HG03039 (cell line): ENCODE results near the gene DCDC2.
"Not testable (repeated sequence)": the region's sequence is repeated elsewhere in the genome, so short reads cannot be mapped to it uniquely, and the experiment has no call there.

Source experiments
- ATAC-seq: cut with Tn5 transposase; IDR thresholded peaks from one replicate; pipeline ENCODE4 v1.9.1; 2021; ENCODE audit warnings: mild to moderate bottlenecking, moderate library complexity; ENCODE audit not compliant: unreplicated experiment

The DCDC2 gene

DNA sequence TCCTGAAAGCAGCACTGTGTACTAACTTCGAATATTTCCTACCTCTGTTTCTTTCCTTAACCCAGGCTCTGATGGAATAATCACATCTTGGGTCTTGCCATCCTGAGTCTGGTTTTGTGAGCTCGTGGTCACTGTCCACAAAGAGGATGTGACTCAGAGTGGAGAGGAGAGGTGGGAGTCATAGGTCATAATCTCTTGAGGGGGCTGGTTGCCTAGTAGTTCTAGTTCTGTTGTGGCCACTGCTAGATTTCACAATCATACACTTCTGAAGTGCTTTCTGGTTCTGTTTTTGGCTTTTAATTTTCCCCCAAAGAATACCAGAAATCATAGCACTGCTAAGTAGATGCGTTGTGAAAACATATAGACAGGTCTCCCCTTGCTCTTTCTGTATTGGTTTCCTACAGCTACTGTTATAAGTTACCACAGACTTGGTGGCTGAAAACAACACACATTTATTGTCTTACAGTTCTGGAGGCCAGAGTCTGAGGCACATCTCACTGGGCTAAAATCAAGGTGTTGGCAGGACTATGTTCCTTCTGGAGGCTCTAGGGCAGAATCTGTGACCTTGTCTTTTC lies 129.1 kb downstream of the DCDC2 start:
- no peak for ATAC-seq

DNA sequence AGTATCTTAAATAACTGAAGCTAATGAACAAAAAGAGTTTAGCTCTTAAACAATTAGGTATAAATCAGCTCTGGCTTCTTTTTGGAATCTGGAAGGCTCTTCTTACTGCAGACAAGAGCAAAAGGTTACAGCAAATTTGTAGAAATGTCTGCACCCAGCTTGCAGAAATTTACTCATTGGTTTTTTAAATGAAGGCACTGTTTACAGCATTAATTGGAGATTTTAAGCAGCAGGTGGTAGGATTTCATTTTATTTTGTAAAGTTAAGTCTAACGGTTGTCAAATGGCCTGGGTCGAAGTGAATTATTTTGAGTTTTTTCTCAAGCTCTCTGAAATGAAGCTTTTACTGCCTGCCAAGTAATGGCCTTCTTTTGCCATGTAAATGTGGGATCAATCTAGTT lies 129.7 kb downstream of the DCDC2 start:
- no peak for ATAC-seq

DNA sequence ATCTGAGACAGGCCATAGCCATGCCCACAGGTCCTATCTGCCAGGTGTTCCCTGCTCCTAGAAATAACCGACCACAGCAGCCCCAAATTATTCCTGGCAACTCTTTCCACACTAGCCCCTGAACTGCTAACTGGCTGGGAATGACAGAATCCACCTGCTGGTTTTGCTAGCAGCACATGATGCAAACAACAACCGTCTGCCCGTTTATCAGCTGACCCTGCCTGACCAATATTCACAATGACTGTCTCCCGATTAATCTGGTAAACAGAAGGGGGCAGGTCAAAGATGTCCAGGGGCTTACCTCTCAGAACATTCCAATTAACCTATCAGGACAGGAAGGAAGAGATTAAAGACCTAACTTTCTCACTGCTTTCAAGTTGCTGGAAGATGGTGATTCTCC lies 130.3 kb downstream of the DCDC2 start:
- no peak for ATAC-seq

DNA sequence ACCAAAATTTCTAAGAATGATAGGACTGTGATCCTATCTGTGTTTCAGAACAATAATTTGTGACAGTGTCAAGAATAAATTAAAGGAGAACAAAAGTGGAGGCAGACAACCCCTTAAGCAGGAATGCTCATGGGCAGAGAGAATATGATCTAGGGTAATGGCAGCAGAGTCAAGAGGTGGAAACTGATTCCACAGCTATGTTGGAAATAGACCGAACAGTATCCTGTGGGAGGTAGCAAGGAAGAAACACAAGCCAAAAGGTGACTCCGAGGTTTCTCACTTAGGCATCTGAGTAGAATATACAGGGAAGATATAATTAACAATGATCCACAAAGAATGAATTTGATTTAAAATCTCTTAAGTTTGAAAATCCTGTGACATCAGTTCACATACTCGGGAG lies 131.3 kb downstream of the DCDC2 start:
- no peak for ATAC-seq

DNA sequence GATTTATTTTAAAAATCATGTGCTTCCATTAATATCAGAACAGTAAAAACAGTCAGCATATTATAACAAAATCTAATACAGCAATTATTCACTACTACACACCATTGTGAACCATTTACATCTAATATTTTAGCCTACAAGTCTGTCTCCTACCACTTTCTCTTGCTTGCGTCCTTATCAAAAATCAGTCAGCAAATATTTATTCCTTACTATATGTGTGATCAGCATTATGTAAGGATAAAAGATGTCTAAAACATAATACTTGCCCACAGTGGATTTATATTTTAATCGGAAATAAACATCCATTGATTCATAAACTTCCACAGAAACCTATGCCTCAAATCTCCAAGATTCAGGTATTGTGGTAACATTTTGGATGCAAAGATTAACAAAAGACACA lies 132.0 kb downstream of the DCDC2 start:
- no peak for ATAC-seq

DNA sequence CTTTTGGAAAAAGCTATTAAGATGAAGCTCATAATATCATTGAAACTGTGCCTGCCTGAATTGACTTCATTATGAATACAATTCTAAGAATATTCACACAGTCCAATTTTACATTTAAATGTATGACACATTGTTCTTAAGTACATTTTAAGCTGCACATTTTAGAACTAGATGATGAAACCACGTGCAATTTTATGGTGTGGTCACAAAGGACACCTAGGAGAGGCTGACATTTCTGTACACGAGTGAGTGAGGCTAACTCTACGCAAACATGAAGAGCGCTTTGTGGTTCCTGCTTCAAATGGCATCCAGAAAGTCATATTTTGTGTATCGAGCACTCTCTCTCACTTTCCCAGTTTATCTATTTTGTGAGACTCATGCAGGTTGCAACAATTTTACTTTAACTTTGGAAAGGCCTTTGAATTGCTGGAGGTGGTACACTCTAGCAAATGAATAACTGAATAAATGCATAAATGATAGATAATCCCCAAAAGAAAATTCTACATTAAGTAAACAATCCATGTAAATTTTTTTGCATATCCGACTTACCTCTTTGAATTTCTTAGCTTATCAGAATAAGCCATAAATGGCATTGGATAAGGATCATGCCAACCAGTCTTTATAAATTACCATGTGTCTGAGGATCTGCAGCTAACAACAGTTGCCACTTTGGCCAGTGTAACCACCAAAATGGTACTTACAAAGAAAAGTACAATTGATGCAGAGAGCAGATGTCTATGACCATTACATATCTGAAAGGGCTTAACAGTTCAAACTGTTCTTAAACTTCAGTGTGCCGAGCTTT lies 134.5 kb downstream of the DCDC2 start:
- no peak for ATAC-seq

DNA sequence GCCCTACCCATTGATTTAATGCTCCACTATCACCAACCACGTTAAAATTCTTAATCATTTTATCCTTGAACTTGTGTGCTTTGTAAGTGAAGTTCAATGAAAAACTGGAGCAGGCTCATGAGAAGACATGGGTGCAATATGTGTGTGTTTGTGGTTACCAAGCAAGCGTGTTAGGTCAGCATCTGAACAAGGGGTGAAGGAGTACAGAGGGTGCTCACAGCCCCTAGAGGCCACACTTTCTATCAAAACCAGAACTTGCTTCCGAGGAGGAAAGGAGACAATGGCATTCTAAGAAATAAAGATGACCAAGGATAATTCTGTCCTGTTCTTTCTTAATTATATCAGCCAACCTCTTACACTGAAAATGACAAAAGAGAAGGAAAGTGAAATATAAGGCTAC lies 138.2 kb downstream of the DCDC2 start:
- ATAC-seq: no peak

DNA sequence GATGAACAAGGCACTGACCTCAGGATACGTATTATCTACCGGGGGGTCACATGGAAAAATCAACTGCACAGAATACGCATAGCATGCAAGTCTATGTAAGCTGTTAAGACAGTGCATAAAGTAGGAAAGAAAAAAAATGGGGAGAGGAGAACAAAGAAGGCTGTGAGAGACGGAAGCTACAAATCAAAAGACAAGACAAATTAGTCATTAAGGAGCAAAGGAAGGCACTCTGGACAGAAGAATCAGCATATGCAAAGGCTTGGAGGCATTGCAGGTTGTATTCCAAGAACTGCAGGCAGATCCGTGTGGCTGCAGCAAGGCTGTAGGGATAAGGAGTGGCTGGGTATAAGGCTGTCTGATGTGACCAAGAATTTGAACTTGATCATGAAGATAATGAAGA lies 142.9 kb downstream of the DCDC2 start:
- no peak for ATAC-seq

DNA sequence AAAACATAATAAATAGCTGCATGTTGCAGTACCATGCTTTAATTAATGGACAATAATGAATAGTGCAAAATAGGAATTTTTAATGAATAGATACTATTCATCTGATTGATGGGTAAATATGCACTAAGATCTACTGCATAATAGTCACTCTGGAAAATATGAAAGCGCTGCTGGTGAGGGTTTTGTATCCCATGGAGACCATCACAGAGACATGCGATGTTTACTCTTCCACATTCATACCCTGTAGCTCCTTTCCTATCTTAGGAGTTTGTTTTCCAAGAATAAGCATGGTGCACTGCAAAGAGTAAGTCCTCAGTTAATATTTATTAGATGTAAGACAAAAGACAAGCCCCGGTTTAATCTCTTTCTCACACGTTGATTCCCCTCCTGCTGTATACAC lies 150.4 kb downstream of the DCDC2 start:
- ATAC-seq: no peak

DNA sequence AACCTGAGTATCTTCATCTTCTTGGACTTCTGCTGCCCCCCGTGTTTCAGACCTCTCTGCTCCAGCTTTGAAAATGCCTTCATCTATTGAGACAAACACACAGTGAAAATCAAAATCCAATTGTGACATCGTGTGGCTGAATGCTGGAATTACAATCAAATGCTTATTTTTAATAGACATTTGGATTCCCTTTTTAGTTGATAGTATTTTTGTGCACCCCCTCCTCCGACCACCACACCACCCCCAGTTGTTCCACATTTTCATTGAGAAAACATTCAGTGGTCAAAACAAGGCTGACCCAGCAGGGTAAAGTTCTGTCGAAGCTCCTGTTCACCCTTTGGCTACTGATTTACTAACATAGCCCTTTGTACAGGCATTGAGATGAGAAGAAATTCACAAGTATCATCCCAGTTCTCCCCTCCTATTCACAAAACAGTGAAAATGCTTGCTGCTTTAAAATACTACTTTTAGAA lies 152.8 kb downstream of the DCDC2 start:
- ATAC-seq: no peak

DNA sequence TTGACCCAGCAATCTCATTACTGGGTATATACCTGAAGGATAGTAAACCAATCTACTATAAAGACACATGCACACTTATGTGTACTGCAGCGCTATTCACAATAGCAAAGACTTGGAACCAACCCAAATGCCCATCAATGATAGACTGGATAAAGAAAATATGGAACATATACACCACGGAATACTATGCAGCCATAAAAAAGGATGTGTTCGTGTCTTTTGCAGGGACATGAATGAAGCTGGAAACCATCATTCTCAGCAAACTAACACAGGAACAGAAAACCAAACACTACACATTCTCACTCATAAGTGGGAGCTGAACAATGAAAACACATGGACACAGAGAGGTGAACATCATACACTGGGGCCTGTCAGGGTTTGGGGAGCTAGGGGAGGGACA lies 153.7 kb downstream of the DCDC2 start:
- not testable (repeated sequence) for ATAC-seq

DNA sequence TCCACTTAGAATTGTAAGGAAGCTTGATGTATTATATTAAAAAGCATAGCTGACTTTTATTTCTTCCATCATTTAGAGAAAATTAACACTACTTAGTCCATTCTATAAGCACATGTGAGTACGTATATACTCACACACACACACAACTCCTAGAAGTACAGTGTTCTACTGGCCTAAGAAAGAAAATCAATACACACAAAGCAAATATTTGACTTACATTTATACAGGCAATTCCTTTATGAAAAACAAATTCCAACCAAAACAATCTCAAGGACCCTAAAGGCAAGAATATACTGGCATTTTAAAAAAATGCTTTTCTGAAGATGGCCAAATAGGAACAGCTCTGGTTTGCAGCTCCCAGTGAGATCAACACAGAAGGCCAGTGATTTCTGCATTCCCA lies 160.0 kb downstream of the DCDC2 start:
- no peak for ATAC-seq

DNA sequence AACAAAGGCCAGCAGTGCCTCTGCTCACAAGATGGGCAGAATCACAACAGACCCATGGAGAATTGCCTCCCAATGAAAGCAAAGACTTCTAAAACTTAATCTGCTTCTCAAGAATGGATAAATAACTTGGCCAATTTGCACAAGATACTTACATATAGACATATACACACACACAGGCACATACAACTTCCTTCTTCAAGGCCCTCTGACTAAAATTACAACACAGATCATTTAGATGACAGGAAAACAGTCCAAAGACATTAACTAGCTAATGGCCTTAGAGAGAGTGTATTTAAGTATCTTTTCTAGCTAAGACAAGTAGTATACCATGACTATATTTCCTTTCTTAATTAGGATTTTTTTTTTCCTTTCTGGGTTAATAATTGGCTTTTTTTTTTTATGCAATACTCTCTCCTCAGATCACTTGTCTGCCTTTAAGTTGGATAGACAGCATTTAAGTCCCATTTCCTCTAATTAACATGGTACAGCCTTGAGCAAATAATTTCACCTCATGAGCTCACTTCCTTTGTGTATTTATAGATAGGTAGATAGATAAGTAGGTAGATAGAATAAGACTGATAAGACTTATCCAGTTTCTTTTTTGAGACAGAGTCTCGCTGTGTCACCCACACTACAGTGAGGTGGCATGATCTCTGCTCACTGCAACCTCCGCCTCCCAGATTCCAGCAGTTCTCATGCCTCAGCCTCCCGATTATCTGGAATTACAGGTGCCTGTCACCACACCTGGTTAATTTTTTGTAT lies 161.8 kb downstream of the DCDC2 start:
- ATAC-seq: no peak

DNA sequence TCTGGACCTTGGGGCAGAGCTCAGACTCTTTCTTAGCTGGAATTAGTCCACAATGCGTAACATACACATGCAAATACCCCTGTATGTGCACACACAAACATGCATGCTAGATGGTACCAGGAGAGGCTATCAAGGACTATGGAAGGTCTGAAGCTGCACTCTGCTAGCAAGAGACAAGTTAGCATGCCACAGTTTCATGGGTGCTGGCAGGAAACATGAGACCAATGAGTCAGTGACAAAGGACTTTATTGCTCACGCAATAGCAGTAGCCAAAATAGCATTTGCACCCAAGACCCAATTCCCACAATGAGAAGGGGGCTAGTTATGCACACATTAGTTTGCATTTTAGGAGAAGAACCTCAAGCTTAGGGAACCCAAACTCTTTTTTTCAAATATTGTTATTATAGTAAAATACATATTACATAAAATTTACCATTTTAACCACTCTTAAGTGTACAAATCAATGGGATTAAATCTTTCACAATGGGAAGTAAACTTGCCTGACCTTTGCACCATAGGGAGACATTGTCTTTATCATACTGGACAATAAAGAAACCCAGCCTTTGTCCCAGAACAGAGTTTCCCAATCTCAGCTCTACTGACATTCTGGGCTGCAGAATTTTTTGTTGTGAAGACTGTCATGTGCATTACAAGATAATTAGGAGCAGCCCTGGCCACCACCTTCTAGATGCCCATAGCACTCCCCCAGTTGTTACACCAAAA lies 162.7 kb downstream of the DCDC2 start:
- ATAC-seq: no peak

DNA sequence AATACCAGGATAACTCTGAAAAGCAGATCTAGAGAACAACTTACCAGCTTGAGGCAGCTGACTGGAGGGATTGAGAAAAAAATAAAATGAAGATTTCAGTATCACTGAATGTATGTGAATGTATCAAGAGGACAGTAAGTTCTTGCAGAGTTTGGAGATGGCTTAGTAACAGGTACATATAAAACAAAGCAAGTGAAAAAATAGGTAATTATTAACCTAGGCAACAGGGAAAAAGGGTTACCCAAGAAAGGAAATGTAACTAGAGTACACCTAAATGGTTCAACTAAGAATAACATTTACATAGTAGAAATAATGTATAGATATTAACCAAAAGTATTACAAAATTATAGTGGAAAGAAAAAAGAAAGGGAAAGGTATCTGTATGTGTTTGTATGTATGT lies 164.5 kb downstream of the DCDC2 start:
- no peak for ATAC-seq

DNA sequence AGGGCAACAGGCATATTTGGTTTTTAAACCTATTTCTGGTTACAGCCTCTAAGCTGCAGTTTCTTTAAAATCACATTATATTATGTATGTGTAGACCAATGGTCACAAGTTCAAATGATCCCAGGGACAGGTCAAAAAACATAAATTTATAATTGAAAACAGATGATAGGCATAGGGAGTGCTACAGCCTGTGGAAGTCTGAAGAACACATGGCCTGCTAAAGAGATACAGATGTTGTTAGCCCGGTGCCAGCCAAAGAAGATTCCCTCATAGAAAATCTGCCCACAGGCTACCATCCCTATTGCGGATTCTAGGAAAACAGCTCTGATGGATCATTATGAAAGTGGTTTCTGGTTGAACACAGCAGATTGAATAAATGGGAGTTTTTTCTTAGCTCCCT lies 166.5 kb downstream of the DCDC2 start:
- no peak for ATAC-seq

DNA sequence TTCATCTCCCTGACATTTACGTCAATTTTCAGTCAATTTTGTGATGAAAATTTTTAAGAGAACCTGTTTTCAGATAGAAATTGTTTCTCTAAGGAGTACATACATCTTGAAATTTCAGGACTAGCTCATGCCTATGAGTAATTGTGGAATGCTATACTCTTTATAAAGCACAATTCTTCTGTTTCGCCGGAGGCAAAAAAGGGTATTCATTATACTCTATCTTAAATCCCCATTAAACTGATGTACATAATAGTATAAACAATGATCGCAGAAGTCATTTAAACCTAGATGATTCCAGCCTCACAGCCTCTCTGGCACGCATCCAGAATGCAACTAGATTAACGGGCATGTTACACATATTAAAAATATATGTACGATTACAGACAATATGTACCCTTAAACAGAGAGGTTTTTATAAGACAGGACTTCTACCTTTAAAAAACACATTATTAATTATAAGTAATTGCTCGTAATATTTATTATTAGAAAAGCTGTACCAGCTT lies 169.2 kb downstream of the DCDC2 start:
- ATAC-seq: no peak

DNA sequence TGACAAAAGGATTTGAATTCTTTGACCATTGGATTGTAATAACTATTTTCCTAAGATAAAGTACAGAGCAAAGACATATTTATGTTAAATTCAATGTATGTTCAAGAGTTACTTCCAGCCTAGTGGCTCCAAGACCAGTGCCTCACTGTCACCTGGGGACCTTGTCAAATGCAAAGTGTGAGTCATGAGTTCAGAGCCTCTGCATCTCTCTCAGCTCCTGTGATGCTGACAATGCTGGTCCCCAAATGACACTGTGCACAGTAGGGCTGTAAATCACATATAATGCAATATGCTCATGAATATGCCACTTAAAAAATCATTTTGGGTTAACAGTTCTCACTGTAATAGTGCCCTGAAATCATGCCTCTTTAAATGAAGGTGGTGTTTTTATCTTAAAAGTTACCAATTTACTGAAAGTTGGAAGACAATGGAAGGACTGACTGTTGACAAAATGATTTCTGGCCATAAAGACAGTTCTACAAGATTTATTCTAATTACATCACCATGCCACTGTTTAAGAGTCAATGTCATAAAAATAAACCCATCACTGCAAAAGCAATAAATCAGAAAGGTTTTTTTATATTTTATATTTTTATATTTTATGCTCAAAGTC lies 169.8 kb downstream of the DCDC2 start:
- ATAC-seq: no peak

DNA sequence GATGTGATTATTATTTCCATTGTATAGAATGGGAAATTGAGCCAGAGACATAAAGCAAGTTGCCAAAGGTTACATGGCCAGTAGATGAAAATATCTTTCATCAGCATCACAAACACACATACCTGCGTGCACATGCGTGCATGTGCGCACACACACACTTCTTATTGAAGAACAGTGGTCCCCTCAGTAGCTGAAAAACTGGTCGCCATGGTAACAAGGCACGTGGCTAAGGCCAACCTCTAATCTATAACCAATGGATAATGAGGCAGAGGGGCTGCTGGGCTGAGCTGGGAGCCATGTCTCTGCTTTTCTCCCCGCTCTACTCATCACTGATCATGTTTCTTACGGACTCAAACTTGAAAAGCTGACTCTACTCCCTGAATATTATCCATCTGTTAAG lies 171.5 kb downstream of the DCDC2 start:
- ATAC-seq: no peak

DNA sequence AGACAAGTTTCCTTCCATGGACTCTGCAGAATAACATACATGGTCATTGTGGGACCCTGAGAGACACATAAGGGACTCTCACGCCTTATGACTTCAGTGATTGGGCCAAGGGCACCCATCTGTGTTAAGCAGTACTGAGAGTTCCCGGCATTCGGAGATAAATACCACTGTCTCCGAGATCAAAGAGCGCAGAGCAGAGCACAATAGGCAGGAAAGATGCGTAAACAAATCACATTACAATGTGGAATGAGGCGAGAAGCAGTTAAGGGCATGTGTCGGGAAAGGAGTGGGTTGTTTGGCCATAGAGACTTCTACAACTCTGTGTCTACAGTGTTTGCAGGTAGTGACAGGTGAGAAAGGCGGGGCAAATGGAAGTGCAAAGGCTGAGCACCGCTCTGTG lies 174.3 kb downstream of the DCDC2 start:
- ATAC-seq: no peak

DNA sequence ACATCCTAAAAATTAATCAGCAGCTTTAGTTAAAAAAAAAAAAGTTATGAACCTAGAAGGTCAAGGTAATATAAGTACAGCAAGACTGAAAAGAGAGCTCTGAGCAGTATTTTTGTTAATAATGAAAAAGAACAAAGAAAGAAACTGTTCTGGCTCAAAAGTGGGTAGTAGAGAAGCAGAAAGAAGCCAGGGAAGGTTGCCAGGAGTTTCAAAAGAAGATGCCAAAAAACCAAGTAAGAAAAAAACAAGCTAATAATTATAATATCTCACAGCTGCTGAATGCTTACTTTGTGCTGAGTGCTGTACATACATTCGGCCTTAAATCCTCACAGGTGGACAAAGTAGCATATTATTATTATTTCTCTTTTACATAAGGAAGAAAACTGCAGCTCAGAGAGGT lies 200.0 kb downstream of the DCDC2 start:
- no peak for ATAC-seq
